ENCODE data around the gene ARSH. TPM values are rescaled to one million over a fixed set of nuclear protein-coding genes. Genes with fewer than 3 reads are reported as not detected.
"Not testable (repeated sequence)": the region's sequence is repeated elsewhere in the genome, so short reads cannot be mapped to it uniquely, and the experiment has no call there.

Gene ARSH
- total RNA-seq, 3 donors from 2014 or later: not detected

- no peaks in the 10 kb centered on the region for H3K9me3 Mint-ChIP-seq
- H3K4me3 Mint-ChIP-seq: no peak overlapping the region
- no peak for ATAC-seq
- DNase-seq: no peak
- peaks cover 4% of the 10 kb centered on the region for H3K27me3 Mint-ChIP-seq (ENCODE audit: low read depth)
- H3K4me1 Mint-ChIP-seq (ENCODE audit: low read depth): no peaks in the 10 kb centered on the region
- H3K36me3 Mint-ChIP-seq (ENCODE audit: insufficient read depth): no peaks in the 10 kb centered on the region
Observed at GRCh38 chrX:2984342-2984741, 22.0 kb upstream of the ARSH start.

DNA sequence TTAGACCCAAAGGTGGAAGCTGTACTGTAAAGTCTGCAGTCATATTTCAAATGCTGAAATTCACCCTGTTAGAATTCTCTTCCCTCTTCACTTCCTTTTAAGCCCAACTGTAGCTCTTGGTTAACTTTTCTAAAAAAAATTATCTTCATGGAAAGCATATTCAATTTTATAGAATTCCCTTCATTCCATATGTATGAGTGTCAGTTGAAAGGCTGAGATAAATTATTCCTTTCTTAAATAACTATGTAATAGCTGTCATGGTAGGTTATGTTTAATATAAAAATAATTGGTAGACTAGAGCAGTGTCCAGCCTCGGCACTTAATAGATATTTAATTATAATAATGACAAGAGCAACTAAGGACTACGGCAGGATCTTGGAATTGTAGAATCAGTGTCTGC is 16.8 kb upstream of the ARSH start:
- H3K4me1 Mint-ChIP-seq (ENCODE audit: low read depth): no peaks in the 10 kb centered on the region
- H3K9me3 Mint-ChIP-seq: no peaks in the 10 kb centered on the region
- no peak overlapping the region for H3K4me3 Mint-ChIP-seq
- H3K27me3 Mint-ChIP-seq (ENCODE audit: low read depth): peaks cover 6% of the 10 kb centered on the region
- no peaks in the 10 kb centered on the region for H3K36me3 Mint-ChIP-seq (ENCODE audit: insufficient read depth)
- DNase-seq: no peak
- no peak for ATAC-seq

DNA sequence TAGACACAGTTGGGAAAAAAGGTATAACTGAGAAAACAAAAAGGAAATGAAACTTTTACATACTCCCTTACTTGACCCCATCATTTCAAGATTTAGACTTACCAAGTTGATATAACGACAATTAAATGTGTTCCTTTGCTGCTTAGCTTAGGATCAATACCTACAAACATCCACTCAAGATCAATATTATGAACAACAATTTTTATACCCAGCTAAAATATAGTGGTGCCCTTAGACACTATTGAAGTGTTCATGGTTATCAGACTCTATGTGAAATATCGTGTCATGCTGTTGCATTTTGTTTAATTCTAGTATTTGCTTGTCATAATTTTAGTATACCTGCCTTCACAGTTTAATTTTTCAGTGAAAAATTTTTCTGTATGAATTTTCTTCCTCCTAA is 4.2 kb downstream of the ARSH start:
- Mint-ChIP-seq H3K9me3 (peaks cover 6% of the 10 kb centered on the region), H3K36me3 (ENCODE audit: insufficient read depth) (no peaks in the 10 kb centered on the region), H3K27me3 (ENCODE audit: low read depth) (no peaks in the 10 kb centered on the region), H3K4me1 (ENCODE audit: low read depth) (no peaks in the 10 kb centered on the region), H3K4me3 (no peak overlapping the region)
- DNase-seq (no peak), ATAC-seq (no peak)

GRCh38 chrX:3017492-3017891 is 11.1 kb downstream of the ARSH start:
- no peak for ATAC-seq

DNA sequence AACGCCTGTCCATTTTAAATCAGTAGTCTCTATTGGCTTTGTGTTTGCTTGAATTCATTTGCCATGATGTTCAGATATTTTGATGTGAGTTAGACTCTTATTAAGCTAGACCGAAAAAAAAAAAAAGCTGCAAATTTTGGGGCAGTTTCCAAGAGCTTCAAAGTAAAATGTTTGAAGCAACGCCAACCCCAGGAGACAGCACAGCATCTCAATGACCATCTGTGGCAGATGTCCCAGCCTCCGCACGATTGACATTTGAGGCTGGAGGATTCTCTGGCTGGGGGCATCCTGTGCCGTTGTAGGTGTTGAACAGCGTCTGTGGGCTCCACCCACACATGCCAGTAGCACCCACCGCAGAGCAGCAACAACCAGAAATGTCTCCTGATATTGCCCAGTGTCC is 17.8 kb downstream of the ARSH start:
- no peaks in the 10 kb centered on the region for H3K9me3 Mint-ChIP-seq
- no peaks in the 10 kb centered on the region for H3K4me1 Mint-ChIP-seq (ENCODE audit: low read depth)
- no peak for ATAC-seq
- no peaks in the 10 kb centered on the region for H3K36me3 Mint-ChIP-seq (ENCODE audit: insufficient read depth)
- no peak overlapping the region for H3K4me3 Mint-ChIP-seq
- DNase-seq: no peak
- peaks cover 2% of the 10 kb centered on the region for H3K27me3 Mint-ChIP-seq (ENCODE audit: low read depth)

More at GRCh38 chrX:3017492-3017891, 11.1 kb downstream of the ARSH start:
- Mint-ChIP-seq H3K4me3 (no peak overlapping the region), H3K27me3 (ENCODE audit: low read depth) (no peaks in the 10 kb centered on the region), H3K36me3 (ENCODE audit: insufficient read depth) (no peaks in the 10 kb centered on the region), H3K9me3 (no peaks in the 10 kb centered on the region), H3K4me1 (ENCODE audit: low read depth) (no peaks in the 10 kb centered on the region)
- DNase-seq: no peak

DNA sequence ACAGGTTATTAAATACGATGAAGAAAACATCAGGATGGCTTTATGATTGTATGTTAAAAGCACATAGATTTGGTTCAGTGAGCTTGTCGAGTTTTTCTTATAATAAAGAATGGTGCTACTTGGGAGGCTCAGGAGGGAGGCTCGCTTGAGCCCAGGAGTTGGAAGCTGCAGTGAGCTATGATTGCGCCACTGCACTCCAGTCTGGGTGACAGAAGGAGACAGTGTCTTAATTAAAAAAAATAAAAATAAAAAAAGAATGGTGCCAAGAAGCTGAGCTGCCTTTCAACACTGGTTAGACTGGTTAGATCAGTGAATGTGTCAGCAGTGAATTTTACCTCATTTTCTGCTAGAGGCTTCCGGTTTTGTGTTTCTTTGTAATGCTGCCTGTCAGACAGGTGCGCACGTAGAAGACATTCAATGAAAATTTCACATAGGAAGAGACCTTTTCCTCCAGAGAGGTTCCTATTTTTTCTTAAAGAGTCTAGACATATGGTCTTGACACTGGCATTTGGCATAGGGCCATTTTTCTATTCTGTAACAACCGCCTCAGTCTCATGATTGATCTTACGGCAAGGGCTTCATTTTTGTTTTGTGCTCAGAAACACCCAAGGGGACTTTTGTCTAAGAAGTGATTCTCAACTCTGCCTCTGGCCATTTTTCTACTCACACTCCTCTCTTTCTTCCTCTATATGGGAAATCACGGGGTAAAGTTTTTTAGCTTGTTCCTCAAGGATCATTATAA is 19.9 kb downstream of the ARSH start:
- H3K4me1 Mint-ChIP-seq (ENCODE audit: low read depth): no peaks in the 10 kb centered on the region
- H3K36me3 Mint-ChIP-seq (ENCODE audit: insufficient read depth): no peaks in the 10 kb centered on the region
- DNase-seq (no peak), ATAC-seq (no peak)
- no peak overlapping the region for H3K4me3 Mint-ChIP-seq
- H3K27me3 Mint-ChIP-seq (ENCODE audit: low read depth): peaks cover 2% of the 10 kb centered on the region
- H3K9me3 Mint-ChIP-seq: no peaks in the 10 kb centered on the region

GRCh38 chrX:3029129-3029528 is 22.8 kb downstream of the ARSH start:
- DNase-seq (no peak), ATAC-seq (no peak)
- Mint-ChIP-seq H3K36me3 (ENCODE audit: insufficient read depth) (no peaks in the 10 kb centered on the region), H3K9me3 (no peaks in the 10 kb centered on the region), H3K4me3 (no peak overlapping the region), H3K4me1 (ENCODE audit: low read depth) (no peaks in the 10 kb centered on the region), H3K27me3 (ENCODE audit: low read depth) (peaks cover 2% of the 10 kb centered on the region)

GRCh38 chrX:3037218-3037617 is 30.9 kb downstream of the ARSH start:
- Mint-ChIP-seq H3K4me3 (no peak overlapping the region), H3K36me3 (ENCODE audit: insufficient read depth) (no peaks in the 10 kb centered on the region), H3K4me1 (ENCODE audit: low read depth) (no peaks in the 10 kb centered on the region), H3K9me3 (no peaks in the 10 kb centered on the region), H3K27me3 (ENCODE audit: low read depth) (no peaks in the 10 kb centered on the region)
- ATAC-seq (no peak), DNase-seq (no peak)

DNA sequence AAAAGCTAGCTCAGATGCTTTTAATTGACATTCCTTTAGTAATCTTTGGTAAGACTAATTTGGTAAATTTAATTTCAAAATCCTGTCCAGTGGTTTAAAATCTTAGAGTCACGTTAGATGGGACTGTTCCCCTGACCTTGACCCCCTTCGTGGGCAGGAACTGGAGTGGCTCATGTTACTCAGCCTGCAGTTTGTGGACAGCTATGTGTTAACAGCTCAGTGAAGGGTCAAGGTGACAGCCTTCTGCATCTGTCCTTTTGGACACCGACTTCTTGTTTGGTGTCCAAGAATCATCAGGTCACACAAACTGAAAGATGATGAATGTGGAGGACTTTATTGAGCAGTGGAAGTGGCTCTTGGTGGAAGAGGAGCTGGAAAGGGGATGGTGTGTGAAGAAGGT is 37.9 kb downstream of the ARSH start:
- H3K4me1 Mint-ChIP-seq (ENCODE audit: low read depth): peaks cover 2% of the 10 kb centered on the region
- no peak overlapping the region for H3K4me3 Mint-ChIP-seq
- H3K36me3 Mint-ChIP-seq (ENCODE audit: insufficient read depth): no peaks in the 10 kb centered on the region
- no peaks in the 10 kb centered on the region for H3K9me3 Mint-ChIP-seq
- no peaks in the 10 kb centered on the region for H3K27me3 Mint-ChIP-seq (ENCODE audit: low read depth)
- DNase-seq (no peak), ATAC-seq (no peak)

- Mint-ChIP-seq H3K27me3 (ENCODE audit: low read depth) (no peaks in the 10 kb centered on the region), H3K36me3 (ENCODE audit: insufficient read depth) (no peaks in the 10 kb centered on the region), H3K4me3 (no peak overlapping the region), H3K4me1 (ENCODE audit: low read depth) (peaks cover 2% of the 10 kb centered on the region), H3K9me3 (no peaks in the 10 kb centered on the region)
- DNase-seq (no peak), ATAC-seq (no peak)
Observed at GRCh38 chrX:3044671-3045070, 38.3 kb downstream of the ARSH start.

GRCh38 chrX:3046253-3047240 is 40.2 kb downstream of the ARSH start:
- DNase-seq: no peak

GRCh38 chrX:3050523-3051175 is 44.3 kb downstream of the ARSH start:
- H3K27me3 Mint-ChIP-seq (ENCODE audit: low read depth); H3K36me3 Mint-ChIP-seq (ENCODE audit: insufficient read depth); H3K9me3 Mint-ChIP-seq; ATAC-seq; DNase-seq; H3K4me1 Mint-ChIP-seq (ENCODE audit: low read depth); H3K4me3 Mint-ChIP-seq: not testable (repeated sequence)

More at GRCh38 chrX:3046253-3047240, 40.2 kb downstream of the ARSH start:
- ATAC-seq: no peak
- Mint-ChIP-seq H3K4me3 (no peak overlapping the region), H3K36me3 (ENCODE audit: insufficient read depth) (no peaks in the 10 kb centered on the region), H3K9me3 (no peaks in the 10 kb centered on the region), H3K4me1 (ENCODE audit: low read depth) (peaks cover 2% of the 10 kb centered on the region), H3K27me3 (ENCODE audit: low read depth) (no peaks in the 10 kb centered on the region)

DNA sequence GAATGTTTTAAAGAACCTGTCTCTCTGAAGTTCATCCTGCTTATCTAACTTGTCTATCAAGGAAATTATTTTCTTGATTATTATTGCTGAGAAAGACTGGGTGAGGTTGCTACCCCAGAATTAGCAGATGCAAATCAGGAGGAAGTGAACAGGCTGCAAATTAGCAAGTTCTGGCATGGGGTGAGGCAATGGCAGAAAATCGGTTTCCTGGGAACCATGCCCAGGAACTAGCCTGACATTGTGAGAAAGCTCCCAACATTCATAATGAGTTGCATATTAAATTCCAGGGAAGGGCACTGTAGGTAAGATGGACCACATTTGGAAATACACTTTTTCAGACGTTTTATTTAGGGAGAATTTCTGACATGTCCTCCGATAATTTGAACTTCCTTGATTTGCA is 46.5 kb downstream of the ARSH start:
- H3K4me1 Mint-ChIP-seq (ENCODE audit: low read depth): no peaks in the 10 kb centered on the region
- H3K9me3 Mint-ChIP-seq: no peaks in the 10 kb centered on the region
- H3K36me3 Mint-ChIP-seq (ENCODE audit: insufficient read depth): no peaks in the 10 kb centered on the region
- no peak overlapping the region for H3K4me3 Mint-ChIP-seq
- no peaks in the 10 kb centered on the region for H3K27me3 Mint-ChIP-seq (ENCODE audit: low read depth)
- DNase-seq (no peak), ATAC-seq (no peak)

DNA sequence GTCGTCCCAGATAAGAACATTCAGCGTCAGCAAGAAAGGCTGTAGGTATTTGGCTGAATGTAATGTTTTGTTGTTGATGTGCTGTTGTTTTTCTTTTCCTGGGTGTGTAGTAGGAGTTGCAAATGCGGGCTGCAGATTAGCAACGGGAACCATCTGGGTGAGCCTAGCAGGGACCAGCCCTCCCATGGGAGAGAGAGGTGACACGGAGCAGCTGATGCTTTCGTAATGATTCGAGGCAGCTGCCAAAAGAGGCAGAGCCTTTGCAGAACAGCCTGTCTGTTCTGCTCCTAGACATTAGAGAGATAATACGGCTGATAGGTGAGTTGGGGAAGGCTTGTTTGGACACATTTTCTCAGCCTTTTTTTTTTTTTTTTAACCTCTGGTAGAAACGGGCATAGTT is 60.2 kb downstream of the ARSH start:
- Mint-ChIP-seq H3K4me1 (ENCODE audit: low read depth) (no peaks in the 10 kb centered on the region), H3K9me3 (no peaks in the 10 kb centered on the region), H3K36me3 (ENCODE audit: insufficient read depth) (no peaks in the 10 kb centered on the region), H3K4me3 (no peak overlapping the region), H3K27me3 (ENCODE audit: low read depth) (peaks cover 2% of the 10 kb centered on the region)
- no peak for ATAC-seq
- DNase-seq: no peak

Data from activated T-cell treated with anti-CD3 and anti-CD28 coated beads, Interleukin-2, amount 50 U/mL, for 4 hours (primary cell).